Endothelial cell of umbilical vein (primary cell): ENCODE results near the gene TICRR. TPM values are rescaled to one million over a fixed set of nuclear protein-coding genes. Genes with fewer than 3 reads are reported as not detected.

Source experiments
- BruUV-seq: library from RNA; stranded (reverse); fragments of 400-500 nt; replicated peaks from 2 replicates; lab custom pipeline; 2021; lab: Mats Ljungman, UMichigan
- CTCF ChIA-PET: fragments of 300-600, 350-600 bp; sonication (Branson Sonifier 250); formaldehyde crosslinking; loops from one replicate; lab custom pipeline; 2021; ENCODE audit warnings: antibody characterized with exemption, inconsistent platforms; lab: Charles Lee
- POLR2A ChIA-PET: fragments of 300-600, 350-600 bp; sonication (Branson Sonifier 250); formaldehyde crosslinking; loops from one replicate; lab custom pipeline; 2021; ENCODE audit warnings: antibody characterized with exemption, inconsistent platforms; lab: Charles Lee
- DNase-seq: peaks from one replicate; pipeline ENCODE4 v3.0.0-alpha.2; 2011; ENCODE audit warnings: low read depth, low spot score
- FAIRE-seq: peaks from 2 replicates; lab custom pipeline; 2011; peaks lifted over from hg19 to GRCh38; lab: Jason Lieb, UNC
- H2AFZ ChIP-seq: 2 replicates; pipeline ENCODE4 v1.6.0; 2012; ENCODE audit warnings: low read depth, low read length, control low read depth, inconsistent platforms
- H3K27ac ChIP-seq: 2 replicates; pipeline ENCODE4 v1.5.1; 2011; ENCODE audit warnings: low read depth, mild to moderate bottlenecking, control low read depth, low read length, moderate library complexity; ENCODE audit not compliant: insufficient read depth
- H3K27me3 ChIP-seq, 2 experiments: 2 replicates each; pipeline versions ENCODE4 v1.6.0 to v1.6.1; 2011; ENCODE audit warnings: low read length in 2 of 2, mixed read lengths in 1 of 2; ENCODE audit not compliant: control insufficient read depth in 2 of 2, insufficient read depth in 2 of 2
- H3K36me3 ChIP-seq, 2 experiments: 2 replicates in 1 of 2; 3 replicates in 1 of 2; pipeline ENCODE4 v1.5.1; 2011; ENCODE audit warnings: low read length in 2 of 2, mild to moderate bottlenecking in 1 of 2, moderate library complexity in 1 of 2; ENCODE audit not compliant: control insufficient read depth in 2 of 2, insufficient read depth in 2 of 2; ENCODE audit errors: extremely low read depth in 1 of 2
- H3K4me1 ChIP-seq: 3 replicates; pipeline ENCODE4 v1.5.1; 2011; ENCODE audit warnings: mild to moderate bottlenecking, low read length; ENCODE audit not compliant: control insufficient read depth, insufficient read depth; ENCODE audit errors: extremely low read depth
- H3K4me2 ChIP-seq: 2 replicates; pipeline ENCODE4 v1.6.1; 2011; ENCODE audit warnings: low read length, control low read depth, mixed read lengths; ENCODE audit not compliant: insufficient read depth
- H3K4me3 ChIP-seq, 3 experiments: fragments of 200-600 bp in 1 of 3; sonication (generic), shearing (Covaris generic) in 1 of 3; replicated peaks in 1 of 3; 2 replicates each; pipeline ENCODE4 v1.5.1; 2011 to 2016; ENCODE audit warnings: control low read depth in 3 of 3, low read length in 3 of 3, mild to moderate bottlenecking in 2 of 3, inconsistent platforms in 1 of 3, low read depth in 1 of 3, moderate library complexity in 1 of 3; ENCODE audit not compliant: insufficient read depth in 1 of 3
- H3K79me2 ChIP-seq: 2 replicates; pipeline ENCODE4 v1.6.0; 2012; ENCODE audit warnings: low read length, inconsistent platforms; ENCODE audit not compliant: control insufficient read depth, insufficient read depth
- H3K9ac ChIP-seq: replicated peaks from 2 replicates; pipeline ENCODE3; 2011; ENCODE audit warnings: low read length, control low read depth; ENCODE audit not compliant: insufficient read depth; ENCODE audit errors: extremely low read depth
- H3K9me1 ChIP-seq: replicated peaks from 3 replicates; pipeline ENCODE4 v1.6.0; 2011; ENCODE audit warnings: mild to moderate bottlenecking, low read length; ENCODE audit not compliant: control insufficient read depth, insufficient read depth; ENCODE audit errors: extremely low read depth
- H3K9me3 ChIP-seq: replicated peaks from 2 replicates; pipeline ENCODE4 v1.5.1; 2012; ENCODE audit warnings: low read length, inconsistent platforms; ENCODE audit not compliant: control insufficient read depth, insufficient read depth
- H4K20me1 ChIP-seq: replicated peaks from 2 replicates; pipeline ENCODE3; 2011; ENCODE audit warnings: mild to moderate bottlenecking, low read length; ENCODE audit not compliant: control insufficient read depth, insufficient read depth; ENCODE audit errors: extremely low read depth
- CTCF ChIP-seq, 2 donors: IDR thresholded peaks; 1 replicate in 1 of 2; 2 replicates in 1 of 2; pipeline ENCODE4 v1.5.1; 2011; ENCODE audit warnings: low read length in 2 of 2, mild to moderate bottlenecking in 2 of 2, moderate library complexity in 2 of 2, control low read depth in 1 of 2, inconsistent platforms in 1 of 2, low read depth in 1 of 2; ENCODE audit not compliant: insufficient read depth in 1 of 2; ENCODE audit errors: extremely low read depth in 1 of 2
- EZH2 ChIP-seq: IDR thresholded peaks from 2 replicates; pipeline ENCODE4 v1.6.1; 2012; ENCODE audit warnings: borderline replicate concordance, low read depth, mild to moderate bottlenecking, moderate library complexity, low read length, inconsistent platforms; ENCODE audit not compliant: severe bottlenecking
- JUN ChIP-seq: IDR thresholded peaks from 2 replicates; pipeline ENCODE4 v1.6.1; 2011; ENCODE audit warnings: borderline replicate concordance, low read depth; ENCODE audit not compliant: insufficient read length, insufficient read depth
- MAX ChIP-seq: IDR thresholded peaks from 2 replicates; pipeline ENCODE4 v1.6.1; 2011; ENCODE audit not compliant: insufficient read depth, insufficient read length
- MYC ChIP-seq: IDR thresholded peaks from one replicate; pipeline ENCODE4 v1.6.1; 2011; ENCODE audit warnings: mild to moderate bottlenecking, low read depth, low read length
- POLR2A ChIP-seq: IDR thresholded peaks from 2 replicates; pipeline ENCODE4 v1.6.1; 2012; ENCODE audit warnings: low read depth, mild to moderate bottlenecking, control low read depth, low read length
- POLR2AphosphoS5 ChIP-seq: IDR thresholded peaks from 2 replicates; pipeline ENCODE4 v1.6.1; 2012; ENCODE audit warnings: low read depth, mild to moderate bottlenecking, control low read depth, low read length, moderate library complexity; ENCODE audit not compliant: insufficient read depth
- dilution Hi-C: fragments of 300-500 bp; cut with MboI; formaldehyde crosslinking; loops from one replicate; pipeline ENCODE4 v1.15.0; 2019; ENCODE audit warnings: low sequenced_read_pairs; ENCODE audit not compliant: extremely low pct_ligation_motif_present
- intact Hi-C: fragments of 100-400 bp; cut with micrococcal nuclease; formaldehyde crosslinking; loops from one replicate; pipeline ENCODE4 v1.10.0; 2022
- polyA plus RNA-seq, 4 experiments: library from polyadenylated mRNA; depleted of rRNA in 3 of 4; stranded (reverse) in 3 of 4; unstranded in 1 of 4; fragments of >200 nt; gene quantifications; 2 replicates each; pipeline versions ENCODE4 v1.2.1 to v1.2.3, GENCODE V29; 2011 to 2012; ENCODE audit warnings: missing spikeins in 1 of 4
- total RNA-seq: library from RNA; stranded (reverse); gene quantifications from 2 replicates; pipeline ENCODE4 v1.2.3, GENCODE V29; 2021

Gene TICRR
- total and polyA plus RNA-seq, 2 donors (not counting 3 experiments of a cell fraction or from before 2014, with no cell fraction given), result 4.9 to 19.4 TPM

GRCh38 chr15:89660556-89660955 lies 85.3 kb downstream of the TICRR start:
- no TSS peak for BruUV-seq
- Histone ChIP-seq H3K9ac (no peak overlapping the region), H3K4me3 (no peak overlapping the region), H3K9me1 (no peaks in the 10 kb centered on the region), H3K4me1 (peaks cover 16% of the 10 kb centered on the region), H4K20me1 (no peaks in the 10 kb centered on the region), H3K36me3 (no peaks in the 10 kb centered on the region), H3K4me2 (no peak overlapping the region), H3K27ac (no peak overlapping the region), H2AFZ (no peak overlapping the region), H3K9me3 (no peaks in the 10 kb centered on the region), H3K27me3 (no peaks in the 10 kb centered on the region), H3K79me2 (no peaks in the 10 kb centered on the region)
- DNase-seq (no peak), FAIRE-seq (no peak)
- TF ChIP-seq JUN, result no peak
- TF ChIP-seq MAX, result no peak
- TF ChIP-seq MYC, result no peak
- TF ChIP-seq EZH2, result no peak
- TF ChIP-seq CTCF (IDR thresholded peaks at IDR 0.05; ENCODE audit: extremely low read depth in 1 of 2, insufficient read depth in 1 of 2, low read depth in 1 of 2, low read length in 2 of 2), result no peak
- no peak for TF ChIP-seq POLR2A
- no peak for TF ChIP-seq POLR2AphosphoS5
- CTCF ChIA-PET, result interaction anchor here (0.6 kb wide), 1 partner anchor 13 kb away, joined by 3 read pairs; no protein-coding TSS in a partner anchor
- dilution Hi-C loops, result no loop called here
- POLR2A ChIA-PET, result no interaction called here
- intact Hi-C loops, result no loop called here
